WTC11 (cell line): ENCODE data around the gene FAM13B. TPM values are rescaled to one million over a fixed set of nuclear protein-coding genes. Genes with fewer than 3 reads are reported as not detected.

Experiments used
- ETV6 ChIP-seq: sonication (generic); formaldehyde crosslinking; IDR thresholded peaks from 2 replicates; pipeline ENCODE4 v1.8.1; 2022; ENCODE audit warnings: mild to moderate bottlenecking, missing genetic modification reagents
- GABPB1 ChIP-seq: sonication (generic); formaldehyde crosslinking; IDR thresholded peaks from 2 replicates; pipeline ENCODE4 v1.8.1; 2023; ENCODE audit warnings: mild to moderate bottlenecking, missing genetic modification reagents
- GRHL2 ChIP-seq: fragments of 250-450 bp; sonication (Bioruptor Pico); IDR thresholded peaks from 2 replicates; pipeline ENCODE4 v1.8.0; 2022; ENCODE audit warnings: mild to moderate bottlenecking, moderate library complexity; ENCODE audit not compliant: insufficient replicate concordance, severe bottlenecking
- NFATC4 ChIP-seq: fragments of 250-450 bp; sonication (Bioruptor Pico); IDR thresholded peaks from 2 replicates; pipeline ENCODE4 v1.9.0; 2021; ENCODE audit warnings: mild to moderate bottlenecking
- OVOL2 ChIP-seq: fragments of 250-450 bp; sonication (Bioruptor Pico); IDR thresholded peaks from 2 replicates; pipeline ENCODE4 v1.9.0; 2021; ENCODE audit warnings: mild to moderate bottlenecking, borderline replicate concordance
- RORB ChIP-seq: fragments of 250-450 bp; sonication (Bioruptor Pico); IDR thresholded peaks from 2 replicates; pipeline ENCODE4 v1.9.0; 2021; ENCODE audit warnings: mild to moderate bottlenecking
- TEAD4 ChIP-seq: sonication (generic); formaldehyde crosslinking; IDR thresholded peaks from 2 replicates; pipeline ENCODE4 v1.8.0; 2022; ENCODE audit warnings: mild to moderate bottlenecking, missing genetic modification reagents
- ZBTB21 ChIP-seq: sonication (generic); formaldehyde crosslinking; IDR thresholded peaks from 2 replicates; pipeline ENCODE4 v1.8.1; 2023; ENCODE audit warnings: mild to moderate bottlenecking, missing genetic modification reagents, borderline replicate concordance
- ZNF317 ChIP-seq: sonication (generic); formaldehyde crosslinking; IDR thresholded peaks from 2 replicates; pipeline ENCODE4 v1.8.1; 2023; ENCODE audit warnings: low read depth, mild to moderate bottlenecking, moderate library complexity, missing genetic modification reagents, borderline replicate concordance
- ZNF416 ChIP-seq: fragments of 250-450 bp; sonication (Bioruptor Pico); IDR thresholded peaks from 2 replicates; pipeline ENCODE4 v1.9.0; 2021; ENCODE audit warnings: mild to moderate bottlenecking, inconsistent platforms
- total RNA-seq: library from RNA; stranded (reverse); gene quantifications from 3 replicates; pipeline ENCODE4 v1.2.3, GENCODE V29; 2021
- TF ChIP-seq, protein P1 (sequence below): fragments of 200-600 bp; IDR thresholded peaks from 2 replicates; pipeline ENCODE4 v1.8.0; 2022; ENCODE audit warnings: antibody characterized with exemption
- TF ChIP-seq, protein P2 (sequence below): sonication (generic); formaldehyde crosslinking; IDR thresholded peaks from 2 replicates; pipeline ENCODE4 v1.8.0; 2022; ENCODE audit warnings: mild to moderate bottlenecking, missing genetic modification reagents
- TF ChIP-seq, protein P3 (sequence below): sonication (generic); formaldehyde crosslinking; conservative IDR thresholded peaks from 2 replicates; pipeline ENCODE4 v1.8.1; 2023; ENCODE audit warnings: mild to moderate bottlenecking, low read depth, missing genetic modification reagents, moderate library complexity
- TF ChIP-seq, protein P4 (sequence below): sonication (generic); formaldehyde crosslinking; IDR thresholded peaks from 2 replicates; pipeline ENCODE4 v1.8.1; 2022; ENCODE audit warnings: missing genetic modification reagents, borderline replicate concordance

FAM13B gene
- total RNA-seq, 1 experiment from 2014 or later, result 15.6 TPM

DNA sequence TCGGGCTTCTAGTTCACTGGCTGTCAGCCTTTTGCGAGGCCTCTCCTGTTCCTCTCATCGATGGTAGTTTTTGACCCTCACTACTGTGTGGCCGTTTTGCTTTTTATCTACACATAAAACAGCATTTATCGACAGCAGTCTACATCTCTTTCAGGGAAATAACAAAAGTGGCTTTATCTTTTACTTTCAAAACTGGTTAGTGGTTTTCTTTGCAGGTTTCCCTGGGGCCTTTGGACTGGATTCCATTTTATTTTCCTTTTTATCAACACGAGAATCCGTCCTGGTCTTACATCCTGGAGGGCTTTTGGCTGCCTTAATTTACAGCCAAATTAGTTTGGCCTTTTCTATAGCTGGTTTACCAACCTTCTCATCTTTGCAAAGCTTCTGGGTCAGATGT lies 144.4 kb downstream of the FAM13B start (continued):
- TF ChIP-seq, protein P1, sequence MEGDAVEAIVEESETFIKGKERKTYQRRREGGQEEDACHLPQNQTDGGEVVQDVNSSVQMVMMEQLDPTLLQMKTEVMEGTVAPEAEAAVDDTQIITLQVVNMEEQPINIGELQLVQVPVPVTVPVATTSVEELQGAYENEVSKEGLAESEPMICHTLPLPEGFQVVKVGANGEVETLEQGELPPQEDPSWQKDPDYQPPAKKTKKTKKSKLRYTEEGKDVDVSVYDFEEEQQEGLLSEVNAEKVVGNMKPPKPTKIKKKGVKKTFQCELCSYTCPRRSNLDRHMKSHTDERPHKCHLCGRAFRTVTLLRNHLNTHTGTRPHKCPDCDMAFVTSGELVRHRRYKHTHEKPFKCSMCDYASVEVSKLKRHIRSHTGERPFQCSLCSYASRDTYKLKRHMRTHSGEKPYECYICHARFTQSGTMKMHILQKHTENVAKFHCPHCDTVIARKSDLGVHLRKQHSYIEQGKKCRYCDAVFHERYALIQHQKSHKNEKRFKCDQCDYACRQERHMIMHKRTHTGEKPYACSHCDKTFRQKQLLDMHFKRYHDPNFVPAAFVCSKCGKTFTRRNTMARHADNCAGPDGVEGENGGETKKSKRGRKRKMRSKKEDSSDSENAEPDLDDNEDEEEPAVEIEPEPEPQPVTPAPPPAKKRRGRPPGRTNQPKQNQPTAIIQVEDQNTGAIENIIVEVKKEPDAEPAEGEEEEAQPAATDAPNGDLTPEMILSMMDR, result no peak
- no peak for TF ChIP-seq GRHL2 (CRISPR knock-in tag)
- TF ChIP-seq ZNF416 (CRISPR knock-in tag), result no peak
- TF ChIP-seq, protein P2, sequence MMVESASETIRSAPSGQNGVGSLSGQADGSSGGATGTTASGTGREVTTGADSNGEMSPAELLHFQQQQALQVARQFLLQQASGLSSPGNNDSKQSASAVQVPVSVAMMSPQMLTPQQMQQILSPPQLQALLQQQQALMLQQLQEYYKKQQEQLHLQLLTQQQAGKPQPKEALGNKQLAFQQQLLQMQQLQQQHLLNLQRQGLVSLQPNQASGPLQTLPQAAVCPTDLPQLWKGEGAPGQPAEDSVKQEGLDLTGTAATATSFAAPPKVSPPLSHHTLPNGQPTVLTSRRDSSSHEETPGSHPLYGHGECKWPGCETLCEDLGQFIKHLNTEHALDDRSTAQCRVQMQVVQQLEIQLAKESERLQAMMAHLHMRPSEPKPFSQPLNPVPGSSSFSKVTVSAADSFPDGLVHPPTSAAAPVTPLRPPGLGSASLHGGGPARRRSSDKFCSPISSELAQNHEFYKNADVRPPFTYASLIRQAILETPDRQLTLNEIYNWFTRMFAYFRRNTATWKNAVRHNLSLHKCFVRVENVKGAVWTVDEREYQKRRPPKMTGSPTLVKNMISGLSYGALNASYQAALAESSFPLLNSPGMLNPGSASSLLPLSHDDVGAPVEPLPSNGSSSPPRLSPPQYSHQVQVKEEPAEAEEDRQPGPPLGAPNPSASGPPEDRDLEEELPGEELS (CRISPR knock-in tag), result no peak
- TF ChIP-seq, protein P3, sequence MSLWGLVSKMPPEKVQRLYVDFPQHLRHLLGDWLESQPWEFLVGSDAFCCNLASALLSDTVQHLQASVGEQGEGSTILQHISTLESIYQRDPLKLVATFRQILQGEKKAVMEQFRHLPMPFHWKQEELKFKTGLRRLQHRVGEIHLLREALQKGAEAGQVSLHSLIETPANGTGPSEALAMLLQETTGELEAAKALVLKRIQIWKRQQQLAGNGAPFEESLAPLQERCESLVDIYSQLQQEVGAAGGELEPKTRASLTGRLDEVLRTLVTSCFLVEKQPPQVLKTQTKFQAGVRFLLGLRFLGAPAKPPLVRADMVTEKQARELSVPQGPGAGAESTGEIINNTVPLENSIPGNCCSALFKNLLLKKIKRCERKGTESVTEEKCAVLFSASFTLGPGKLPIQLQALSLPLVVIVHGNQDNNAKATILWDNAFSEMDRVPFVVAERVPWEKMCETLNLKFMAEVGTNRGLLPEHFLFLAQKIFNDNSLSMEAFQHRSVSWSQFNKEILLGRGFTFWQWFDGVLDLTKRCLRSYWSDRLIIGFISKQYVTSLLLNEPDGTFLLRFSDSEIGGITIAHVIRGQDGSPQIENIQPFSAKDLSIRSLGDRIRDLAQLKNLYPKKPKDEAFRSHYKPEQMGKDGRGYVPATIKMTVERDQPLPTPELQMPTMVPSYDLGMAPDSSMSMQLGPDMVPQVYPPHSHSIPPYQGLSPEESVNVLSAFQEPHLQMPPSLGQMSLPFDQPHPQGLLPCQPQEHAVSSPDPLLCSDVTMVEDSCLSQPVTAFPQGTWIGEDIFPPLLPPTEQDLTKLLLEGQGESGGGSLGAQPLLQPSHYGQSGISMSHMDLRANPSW, result no peak
- TF ChIP-seq ETV6, result no peak
- TF ChIP-seq NFATC4 (CRISPR knock-in tag), result no peak
- no peak for TF ChIP-seq GABPB1 (CRISPR knock-in tag)
- TF ChIP-seq TEAD4 (CRISPR knock-in tag), result no peak
- TF ChIP-seq RORB (CRISPR knock-in tag), result no peak
- TF ChIP-seq, protein P4, sequence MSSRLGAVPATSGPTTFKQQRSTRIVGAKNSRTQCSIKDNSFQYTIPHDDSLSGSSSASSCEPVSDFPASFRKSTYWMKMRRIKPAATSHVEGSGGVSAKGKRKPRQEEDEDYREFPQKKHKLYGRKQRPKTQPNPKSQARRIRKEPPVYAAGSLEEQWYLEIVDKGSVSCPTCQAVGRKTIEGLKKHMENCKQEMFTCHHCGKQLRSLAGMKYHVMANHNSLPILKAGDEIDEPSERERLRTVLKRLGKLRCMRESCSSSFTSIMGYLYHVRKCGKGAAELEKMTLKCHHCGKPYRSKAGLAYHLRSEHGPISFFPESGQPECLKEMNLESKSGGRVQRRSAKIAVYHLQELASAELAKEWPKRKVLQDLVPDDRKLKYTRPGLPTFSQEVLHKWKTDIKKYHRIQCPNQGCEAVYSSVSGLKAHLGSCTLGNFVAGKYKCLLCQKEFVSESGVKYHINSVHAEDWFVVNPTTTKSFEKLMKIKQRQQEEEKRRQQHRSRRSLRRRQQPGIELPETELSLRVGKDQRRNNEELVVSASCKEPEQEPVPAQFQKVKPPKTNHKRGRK (CRISPR knock-in tag), result no peak
- TF ChIP-seq ZNF317 (CRISPR knock-in tag), result no peak
- no peak for TF ChIP-seq ZBTB21 (CRISPR knock-in tag)
- TF ChIP-seq OVOL2 (CRISPR knock-in tag), result no peak

Other genes with a start within 250 kb of the FAM13B start
- not detected in 3 replicates for gene MYOT, start 165.2 kb downstream of the FAM13B start, total RNA-seq
- 0.21 TPM in 1 of 3 replicates, not detected in the others for gene PKD2L2, start 143.6 kb downstream of the FAM13B start, total RNA-seq
- 0.16 TPM in 1 of 3 replicates, not detected in the others for gene WNT8A, start 51.0 kb upstream of the FAM13B start, total RNA-seq
- gene NME5, start 106.3 kb upstream of the FAM13B start, total RNA-seq, result 0.74 to 0.89 TPM in 2 of 3 replicates, not detected in the other
- gene BRD8, start 145.6 kb upstream of the FAM13B start, total RNA-seq, result 59.6 to 73.4 TPM (median 61.4 TPM) in 3 replicates
- gene KIF20A, start 146.0 kb upstream of the FAM13B start, total RNA-seq, result 66.9 to 81.9 TPM (median 68.0 TPM) in 3 replicates
- 43.8 to 45.3 TPM (median 44.5 TPM) in 3 replicates for gene CDC23, start 180.2 kb upstream of the FAM13B start, total RNA-seq
- gene GFRA3, start 241.5 kb upstream of the FAM13B start, total RNA-seq, result 0.69 to 1.3 TPM (median 0.94 TPM) in 3 replicates